NCI-H2227 (cell line): ENCODE data around the gene LRRC17.

ENCODE experiments used
- DNase-seq: peaks from one replicate; lab custom pipeline; 2025; ENCODE audit not compliant: unreplicated experiment; lab: John Stamatoyannopoulos, UW

The LRRC17 gene

GRCh38 chr7:102985176-102985783, 72.5 kb downstream of the LRRC17 start:
- no peak for DNase-seq

- DNase-seq, result no peak
Measured at GRCh38 chr7:102988088-102988487, 75.3 kb downstream of the LRRC17 start.

GRCh38 chr7:102988631-102989560, 76.1 kb downstream of the LRRC17 start:
- no peak for DNase-seq

GRCh38 chr7:102990642-102991041, 77.8 kb downstream of the LRRC17 start:
- DNase-seq, result no peak

GRCh38 chr7:102991077-102991539, 78.3 kb downstream of the LRRC17 start:
- DNase-seq, result no peak

- DNase-seq, result no peak
Measured at GRCh38 chr7:102991540-102992214, 78.9 kb downstream of the LRRC17 start.

- no peak for DNase-seq
Measured at GRCh38 chr7:102992509-102992937, 79.7 kb downstream of the LRRC17 start.

GRCh38 chr7:102992938-102993717, 80.3 kb downstream of the LRRC17 start:
- DNase-seq, result no peak

GRCh38 chr7:102993718-102994029, 80.9 kb downstream of the LRRC17 start:
- no peak for DNase-seq

GRCh38 chr7:102994567-102994966, 81.8 kb downstream of the LRRC17 start:
- no peak for DNase-seq
